Measurements from ENCODE around the gene GRIN1.
A peak's percentile ranks its signal among the peaks of the same experiment; 100 is the strongest.

The GRIN1 gene

DNA sequence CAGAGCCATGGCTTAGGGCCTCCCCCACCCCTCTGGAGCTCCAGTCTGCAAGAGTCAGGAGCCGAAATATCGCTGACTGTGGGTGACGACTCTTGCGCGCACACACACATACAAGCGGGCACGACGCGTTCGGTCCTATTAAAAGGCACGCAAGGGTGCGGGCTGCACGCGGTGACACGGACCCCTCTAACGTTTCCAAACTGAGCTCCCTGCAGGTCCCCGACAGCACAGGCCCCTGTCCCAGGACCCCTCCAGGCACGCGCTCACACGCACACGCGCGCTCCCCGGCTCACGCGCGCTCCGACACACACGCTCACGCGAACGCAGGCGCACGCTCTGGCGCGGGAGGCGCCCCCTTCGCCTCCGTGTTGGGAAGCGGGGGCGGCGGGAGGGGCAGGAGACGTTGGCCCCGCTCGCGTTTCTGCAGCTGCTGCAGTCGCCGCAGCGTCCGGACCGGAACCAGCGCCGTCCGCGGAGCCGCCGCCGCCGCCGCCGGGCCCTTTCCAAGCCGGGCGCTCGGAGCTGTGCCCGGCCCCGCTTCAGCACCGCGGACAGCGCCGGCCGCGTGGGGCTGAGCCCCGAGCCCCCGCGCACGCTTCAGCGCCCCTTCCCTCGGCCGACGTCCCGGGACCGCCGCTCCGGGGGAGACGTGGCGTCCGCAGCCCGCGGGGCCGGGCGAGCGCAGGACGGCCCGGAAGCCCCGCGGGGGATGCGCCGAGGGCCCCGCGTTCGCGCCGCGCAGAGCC is at the start of gene GRIN1:
TSS of gene GRIN1 (plus strand) at position 433 of the 746 bp plus-strand sequence. CDS start 333 bp downstream, outside the sequence.
- DNase-seq (ENCODE audit: low read depth, low spot score) = no peak

DNA sequence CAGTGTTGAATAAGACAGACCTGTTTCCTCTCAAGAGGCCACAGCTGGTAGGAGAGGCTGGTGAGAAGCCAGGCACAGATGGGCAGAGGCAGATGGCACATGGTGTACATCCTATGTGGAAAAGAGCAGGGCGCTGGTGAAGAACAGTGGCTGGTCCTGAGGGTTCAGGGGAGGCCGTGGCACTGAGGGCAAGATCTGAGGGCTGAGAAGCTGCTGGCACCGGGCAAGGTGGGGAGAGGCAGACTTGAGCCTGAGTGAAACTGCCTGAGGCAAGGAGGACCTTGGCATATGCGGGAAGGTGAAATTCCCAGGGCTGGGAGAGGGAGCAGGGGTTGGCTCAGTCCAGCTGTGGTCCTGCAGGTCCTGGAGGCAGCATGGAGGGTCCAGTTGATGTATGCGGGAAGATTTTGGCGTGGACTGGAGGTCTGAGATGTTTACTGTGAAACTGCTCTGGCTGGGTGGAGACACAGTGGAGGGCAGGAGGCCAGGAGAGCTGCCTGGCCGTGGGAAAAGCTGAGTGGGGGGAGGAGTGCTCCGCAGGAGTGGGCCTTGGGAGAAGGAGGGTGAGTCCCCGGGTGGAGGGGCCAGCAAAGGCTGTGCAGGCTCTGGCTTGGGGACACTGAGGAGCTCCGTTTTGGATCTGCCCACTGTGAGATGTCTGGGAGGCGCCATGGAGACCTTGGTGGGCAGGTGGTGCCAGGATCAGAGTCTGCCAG is 49.6 kb upstream of the GRIN1 start:
- no peak for DNase-seq (ENCODE audit: low read depth, low spot score)

DNA sequence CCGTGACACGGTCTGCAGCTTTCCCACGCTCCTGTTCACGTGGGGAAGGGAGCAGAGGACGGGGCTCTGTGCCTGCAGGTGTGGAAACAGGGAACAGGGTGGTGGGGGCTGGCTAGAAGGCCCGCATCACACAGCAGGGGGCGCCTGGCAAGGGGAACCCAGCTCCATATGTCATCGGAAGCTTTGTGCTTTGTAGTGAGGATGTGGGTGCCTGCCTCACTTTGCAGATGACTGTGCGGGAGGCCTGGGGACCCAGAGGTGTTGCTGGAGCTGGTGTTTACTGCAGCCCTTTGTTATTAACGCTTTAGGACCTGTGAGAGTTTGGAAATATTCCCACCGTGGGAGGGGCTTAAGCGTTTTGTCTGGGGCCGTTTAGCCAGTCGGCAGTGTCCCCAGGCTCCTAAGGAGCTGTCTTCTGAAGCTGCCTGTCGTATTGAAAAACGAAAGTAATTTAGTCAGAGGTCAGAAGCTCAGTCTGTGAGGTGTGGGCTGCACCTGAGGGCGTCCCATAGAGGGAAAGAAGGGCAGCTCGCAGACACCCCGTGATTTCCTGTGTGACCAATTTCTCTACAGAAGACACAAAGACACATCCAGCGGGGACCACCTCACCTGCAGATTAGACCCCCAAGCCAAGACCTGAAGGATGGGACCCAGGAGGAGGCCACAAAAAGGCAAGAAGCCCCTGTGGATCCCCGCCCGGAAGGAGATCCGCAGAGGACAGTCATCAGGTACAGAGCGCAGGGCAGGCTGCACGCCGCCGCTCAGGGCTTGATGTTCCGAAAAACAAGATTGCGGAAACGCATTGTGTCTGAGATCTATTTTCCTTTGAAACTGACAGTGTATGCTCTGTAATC is 43.1 kb upstream of the GRIN1 start:
- DNase-seq (ENCODE audit: low read depth, low spot score) = peak; percentile 78

DNA sequence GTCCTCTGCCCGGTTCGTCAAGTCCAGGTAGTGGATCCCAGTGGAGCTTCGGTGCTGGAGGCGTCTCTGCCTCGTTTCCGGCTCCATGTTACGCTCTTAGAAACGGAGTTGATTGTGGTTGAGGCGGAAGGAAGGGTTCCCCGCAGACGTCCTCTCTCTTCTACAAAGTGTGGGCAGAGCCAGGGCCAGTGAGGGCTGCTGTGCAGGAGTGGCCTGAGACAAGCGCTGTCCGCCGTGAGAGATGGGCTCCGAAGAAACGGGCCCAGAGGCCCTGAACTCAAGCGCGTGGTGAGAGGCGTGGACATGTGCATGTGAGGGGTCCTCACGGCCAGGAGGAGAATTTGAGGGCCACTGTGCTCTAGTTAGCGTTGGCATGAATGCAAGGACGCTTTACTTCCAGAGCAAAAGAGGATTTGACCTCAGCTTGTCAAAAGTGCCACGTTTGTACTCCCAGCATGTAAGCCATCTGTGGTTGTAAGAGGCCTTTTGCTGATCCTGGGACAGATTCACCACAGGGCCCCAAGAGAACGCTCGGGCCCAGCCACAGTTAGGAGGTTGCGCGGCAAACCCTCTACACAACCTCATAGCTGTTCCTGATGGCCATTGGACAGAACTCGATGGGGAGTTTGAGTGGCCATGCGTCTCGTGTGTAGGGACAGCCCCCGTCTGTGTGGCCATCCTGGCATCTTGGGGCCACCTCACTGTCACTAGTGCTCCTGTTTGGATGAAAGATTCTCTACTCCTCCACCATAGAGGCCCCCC is 42.0 kb upstream of the GRIN1 start:
- no peak for DNase-seq (ENCODE audit: low read depth, low spot score)

DNA sequence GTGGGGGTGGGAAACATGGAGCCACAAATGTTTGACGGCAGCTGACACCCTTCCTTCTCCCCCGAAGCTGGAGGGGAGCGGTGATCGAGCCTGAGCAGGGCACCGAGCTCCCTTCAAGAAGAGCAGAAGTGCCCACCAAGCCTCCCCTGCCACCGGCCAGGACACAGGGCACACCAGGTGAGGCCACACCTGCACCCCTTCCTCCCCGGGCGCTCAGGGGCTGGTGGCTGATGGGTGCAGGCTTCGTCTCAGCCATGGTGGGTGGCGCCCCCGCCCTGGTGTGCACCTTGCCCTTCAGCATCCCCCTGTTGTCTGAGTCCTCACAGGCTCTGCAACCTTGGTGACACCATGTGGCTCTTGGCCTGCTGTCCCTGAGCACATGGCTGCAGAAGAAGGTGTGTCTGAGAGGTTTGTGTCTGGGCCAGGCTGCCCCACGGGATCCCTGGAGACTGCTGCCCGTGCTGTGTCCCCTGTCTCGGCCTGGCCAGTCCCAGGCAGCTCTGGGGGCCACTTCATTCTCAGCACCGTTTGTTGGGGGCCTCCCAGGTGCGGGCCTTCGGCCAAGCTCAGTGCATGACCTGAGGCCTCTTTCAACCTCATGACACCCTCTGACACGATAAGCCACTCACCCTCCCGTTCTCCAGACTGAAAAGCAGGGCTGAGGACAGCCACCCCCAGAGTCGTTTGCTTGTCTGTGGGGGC is 41.0 kb upstream of the GRIN1 start:
- DNase-seq (ENCODE audit: low read depth, low spot score) = no peak

DNA sequence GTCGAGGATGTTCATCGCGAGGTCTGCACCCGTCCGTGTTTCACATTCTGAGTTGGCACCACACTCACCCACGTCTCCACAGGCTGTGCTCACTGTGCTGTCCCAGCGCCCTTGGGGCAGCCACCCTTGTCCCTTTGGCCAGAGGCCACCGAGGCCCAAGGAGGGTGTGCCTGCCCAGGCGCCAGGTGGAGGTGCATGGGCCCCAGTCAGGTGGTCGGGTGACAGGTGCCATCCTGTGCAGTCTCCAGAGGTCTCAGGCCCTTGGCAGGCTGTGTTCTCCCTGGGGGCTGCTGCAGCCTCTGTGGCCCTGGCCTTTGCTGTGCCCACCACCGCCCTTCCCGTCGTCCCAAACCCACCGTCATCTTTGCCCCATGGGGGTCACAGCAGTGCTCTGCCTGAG is 39.7 kb upstream of the GRIN1 start:
- no peak for DNase-seq (ENCODE audit: low read depth, low spot score)

DNA sequence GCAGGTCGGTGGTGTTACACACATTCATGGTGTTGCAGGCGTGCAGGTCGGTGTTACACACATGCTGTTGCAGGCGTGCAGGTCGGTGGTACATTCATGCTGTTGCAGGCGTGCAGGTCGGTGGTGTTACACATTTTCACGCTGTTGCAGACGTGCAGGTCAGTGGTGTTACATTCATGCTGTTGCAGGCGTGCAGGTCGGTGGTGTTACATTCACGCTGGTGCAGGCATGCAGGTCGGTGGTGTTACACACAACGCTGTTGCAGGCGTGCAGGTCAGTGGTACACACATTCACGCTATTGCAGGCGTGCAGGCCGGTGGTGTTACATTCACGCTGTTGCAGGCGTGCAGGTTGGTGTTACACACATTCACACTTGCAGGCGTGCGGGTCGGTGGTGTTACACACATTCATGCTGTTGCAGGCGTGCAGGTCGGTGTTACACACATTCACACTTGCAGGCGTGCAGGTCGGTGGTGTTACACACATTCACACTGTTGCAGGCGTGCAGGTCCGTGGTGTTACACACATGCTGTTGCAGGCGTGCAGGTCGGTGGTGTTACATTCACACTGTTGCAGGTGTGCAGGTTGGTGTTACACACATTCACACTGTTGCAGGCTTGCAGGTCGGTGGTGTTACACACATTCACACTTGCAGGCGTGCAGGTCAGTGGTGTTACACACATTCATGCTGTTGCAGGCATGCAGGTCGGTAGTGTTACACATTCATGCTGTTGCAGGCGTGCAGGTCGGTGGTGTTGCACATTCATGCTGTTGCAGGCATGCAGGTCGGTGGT is 35.6 kb upstream of the GRIN1 start:
- no peak for DNase-seq (ENCODE audit: low read depth, low spot score)

DNA sequence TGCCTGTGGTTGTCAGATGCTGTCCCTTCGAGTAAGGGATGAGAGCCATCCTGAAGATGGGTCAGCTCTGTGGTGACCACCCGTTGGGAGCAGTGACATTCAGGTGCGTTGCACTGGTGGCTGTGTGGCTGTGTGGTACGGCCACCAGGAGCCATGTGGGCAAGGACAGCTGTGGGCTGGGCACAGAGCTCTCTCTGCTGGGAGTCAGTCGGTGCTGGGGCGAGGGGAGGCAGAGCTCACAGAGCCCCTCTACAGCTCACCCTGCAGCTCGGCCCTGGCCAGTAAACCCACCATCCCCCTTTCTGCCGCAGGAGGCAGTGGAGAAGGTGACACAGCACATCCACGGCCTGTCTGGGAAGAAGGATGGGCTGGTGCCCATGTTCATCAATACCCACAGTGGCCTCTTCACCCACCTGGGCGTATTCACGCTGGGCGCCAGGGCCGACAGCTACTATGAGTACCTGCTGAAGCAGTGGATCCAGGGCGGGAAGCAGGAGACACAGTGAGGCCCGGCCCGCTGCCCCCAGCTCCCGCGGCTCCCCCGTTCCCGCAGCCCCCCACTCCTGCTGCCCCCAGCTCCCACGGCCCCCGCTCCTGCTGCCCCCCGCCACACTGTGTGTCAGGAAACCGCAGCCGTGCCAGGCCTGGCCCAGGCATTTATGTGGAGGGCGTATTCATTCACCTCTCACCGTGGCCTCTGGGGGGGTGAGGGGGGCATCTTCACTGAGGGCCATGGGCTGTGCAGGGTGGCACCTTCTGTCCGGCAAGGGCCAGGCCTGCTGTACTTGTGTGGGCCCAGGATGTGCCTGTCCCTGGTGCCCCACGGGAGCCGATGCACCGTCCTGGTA is 32.9 kb upstream of the GRIN1 start:
- DNase-seq (ENCODE audit: low read depth, low spot score) = no peak

DNA sequence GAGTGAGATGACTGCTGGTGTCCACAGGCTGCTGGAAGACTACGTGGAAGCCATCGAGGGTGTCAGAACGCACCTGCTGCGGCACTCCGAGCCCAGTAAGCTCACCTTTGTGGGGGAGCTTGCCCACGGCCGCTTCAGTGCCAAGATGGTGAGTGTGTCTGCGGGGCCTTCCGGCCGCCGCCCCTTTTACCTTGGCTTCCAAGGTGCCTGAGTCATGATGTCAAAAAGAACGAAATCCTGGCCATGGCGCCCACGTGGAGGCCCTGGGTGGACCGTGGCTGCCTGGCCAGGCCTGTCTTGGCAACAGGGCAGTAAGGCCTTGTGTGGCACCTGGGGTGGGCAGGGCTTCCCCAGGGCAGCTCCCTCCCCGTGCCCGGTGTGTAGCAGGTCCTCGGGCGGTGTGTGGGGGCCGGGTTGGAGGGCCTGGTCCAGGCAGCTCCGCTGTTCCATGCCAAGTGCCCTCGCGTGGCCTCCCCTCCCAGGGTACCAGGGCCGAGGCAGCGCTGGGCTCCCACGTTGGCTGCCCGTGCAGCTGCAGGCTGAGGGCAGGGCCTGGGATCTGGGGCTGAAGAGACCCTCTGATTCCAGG is 32.2 kb upstream of the GRIN1 start:
- no peak for DNase-seq (ENCODE audit: low read depth, low spot score)

DNA sequence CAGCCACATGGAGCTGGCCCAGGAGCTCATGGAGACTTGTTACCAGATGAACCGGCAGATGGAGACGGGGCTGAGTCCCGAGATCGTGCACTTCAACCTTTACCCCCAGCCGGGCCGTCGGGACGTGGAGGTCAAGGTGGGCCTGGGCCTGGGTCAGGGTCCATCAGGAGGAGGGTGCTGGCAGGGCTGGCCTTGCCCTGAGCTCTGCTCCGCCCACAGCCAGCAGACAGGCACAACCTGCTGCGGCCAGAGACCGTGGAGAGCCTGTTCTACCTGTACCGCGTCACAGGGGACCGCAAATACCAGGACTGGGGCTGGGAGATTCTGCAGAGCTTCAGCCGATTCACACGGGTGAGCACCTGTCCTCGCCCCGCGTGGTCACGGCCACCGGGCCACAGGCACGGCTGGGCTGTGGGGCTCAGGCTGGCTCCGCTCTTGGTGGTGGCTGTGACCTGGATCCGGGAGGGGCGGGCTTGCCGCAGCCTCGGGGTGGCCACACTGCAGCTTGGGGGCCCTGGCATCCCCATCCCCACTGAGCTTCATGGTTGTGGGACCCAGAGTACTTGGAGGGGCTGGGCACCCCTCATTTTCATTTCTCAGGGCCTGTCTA is 31.5 kb upstream of the GRIN1 start:
- no peak for DNase-seq (ENCODE audit: low read depth, low spot score)

DNA sequence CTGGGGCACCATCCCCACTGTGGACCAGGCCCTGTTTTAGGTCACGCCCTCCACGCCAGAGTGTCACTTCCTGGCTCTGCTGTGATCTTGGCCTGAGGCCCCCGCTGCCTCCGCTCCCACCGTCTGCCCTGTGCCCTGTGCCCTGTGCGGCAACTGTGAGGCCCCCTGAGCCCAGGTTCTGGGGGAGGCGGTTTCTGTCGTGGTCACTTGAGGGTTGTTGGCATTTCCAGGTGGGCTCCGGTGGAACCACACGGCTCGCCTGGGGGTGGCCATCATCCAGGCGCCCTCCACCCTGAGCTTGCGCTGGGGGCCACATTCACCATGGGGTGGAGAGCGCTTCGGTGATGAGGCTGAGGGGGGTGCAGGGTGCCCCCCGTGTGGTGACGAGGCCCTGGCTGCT is 31.0 kb upstream of the GRIN1 start:
- DNase-seq (ENCODE audit: low read depth, low spot score) = no peak

DNA sequence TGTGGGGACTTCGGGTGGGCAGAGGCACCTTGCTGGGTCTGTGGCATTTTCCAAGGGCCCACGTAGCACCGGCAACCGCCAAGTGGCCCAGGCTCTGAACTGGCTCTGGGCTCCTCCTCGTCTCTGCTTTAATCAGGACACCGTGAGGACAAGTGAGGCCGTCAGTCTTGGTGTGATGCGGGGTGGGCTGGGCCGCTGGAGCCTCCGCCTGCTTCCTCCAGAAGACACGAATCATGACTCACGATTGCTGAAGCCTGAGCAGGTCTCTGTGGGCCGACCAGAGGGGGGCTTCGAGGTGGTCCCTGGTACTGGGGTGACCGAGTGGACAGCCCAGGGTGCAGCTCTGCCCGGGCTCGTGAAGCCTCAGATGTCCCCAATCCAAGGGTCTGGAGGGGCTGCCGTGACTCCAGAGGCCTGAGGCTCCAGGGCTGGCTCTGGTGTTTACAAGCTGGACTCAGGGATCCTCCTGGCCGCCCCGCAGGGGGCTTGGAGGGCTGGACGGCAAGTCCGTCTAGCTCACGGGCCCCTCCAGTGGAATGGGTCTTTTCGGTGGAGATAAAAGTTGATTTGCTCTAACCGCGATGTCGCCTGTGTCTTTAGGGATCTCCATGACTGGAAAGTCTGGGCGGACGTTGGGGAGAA is 30.2 kb upstream of the GRIN1 start:
- no peak for DNase-seq (ENCODE audit: low read depth, low spot score)

DNA sequence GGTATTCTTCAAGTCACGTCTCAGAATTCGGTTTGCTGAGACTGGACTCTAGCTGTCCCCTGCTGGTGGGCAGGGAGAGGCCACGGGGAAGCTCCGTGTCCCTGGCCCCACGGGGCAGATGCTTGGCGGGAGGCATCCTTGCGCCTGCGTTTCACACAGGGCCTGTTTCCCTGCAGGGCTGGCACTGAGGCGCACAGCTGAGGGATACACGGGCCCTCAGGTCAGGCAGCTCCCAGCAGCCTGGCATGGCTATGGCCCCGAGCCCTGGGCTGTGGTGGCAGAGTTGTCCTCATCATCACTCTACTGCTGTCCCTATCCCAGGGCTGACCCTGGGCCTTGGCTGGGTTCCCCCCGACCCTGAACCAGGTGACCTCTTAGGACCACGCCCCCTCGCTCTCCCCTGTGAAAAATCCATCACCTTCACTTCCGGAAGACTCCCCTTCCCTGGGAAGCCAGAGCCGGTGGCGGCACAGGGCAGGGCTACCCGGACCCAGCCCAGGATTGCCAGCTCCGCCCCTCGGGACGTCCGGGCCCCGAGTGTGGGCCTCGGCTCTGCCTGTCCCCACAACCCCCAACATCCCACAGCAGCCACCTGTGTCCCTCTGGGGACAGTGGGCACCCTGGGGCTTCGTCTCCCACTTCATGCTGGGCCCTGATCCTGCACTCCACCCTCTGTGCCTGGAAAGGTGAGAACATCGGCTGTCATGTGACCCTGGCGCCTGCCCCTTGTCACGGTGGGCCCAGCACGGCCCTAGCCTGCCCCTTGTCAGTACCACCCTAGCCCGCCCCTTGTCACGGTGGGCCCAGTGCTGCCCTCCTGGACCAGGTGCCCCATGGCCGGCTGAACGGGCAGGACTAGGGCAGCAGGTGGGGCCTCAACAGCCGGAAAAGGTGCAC is 29.5 kb upstream of the GRIN1 start:
- DNase-seq (ENCODE audit: low read depth, low spot score) = no peak

DNA sequence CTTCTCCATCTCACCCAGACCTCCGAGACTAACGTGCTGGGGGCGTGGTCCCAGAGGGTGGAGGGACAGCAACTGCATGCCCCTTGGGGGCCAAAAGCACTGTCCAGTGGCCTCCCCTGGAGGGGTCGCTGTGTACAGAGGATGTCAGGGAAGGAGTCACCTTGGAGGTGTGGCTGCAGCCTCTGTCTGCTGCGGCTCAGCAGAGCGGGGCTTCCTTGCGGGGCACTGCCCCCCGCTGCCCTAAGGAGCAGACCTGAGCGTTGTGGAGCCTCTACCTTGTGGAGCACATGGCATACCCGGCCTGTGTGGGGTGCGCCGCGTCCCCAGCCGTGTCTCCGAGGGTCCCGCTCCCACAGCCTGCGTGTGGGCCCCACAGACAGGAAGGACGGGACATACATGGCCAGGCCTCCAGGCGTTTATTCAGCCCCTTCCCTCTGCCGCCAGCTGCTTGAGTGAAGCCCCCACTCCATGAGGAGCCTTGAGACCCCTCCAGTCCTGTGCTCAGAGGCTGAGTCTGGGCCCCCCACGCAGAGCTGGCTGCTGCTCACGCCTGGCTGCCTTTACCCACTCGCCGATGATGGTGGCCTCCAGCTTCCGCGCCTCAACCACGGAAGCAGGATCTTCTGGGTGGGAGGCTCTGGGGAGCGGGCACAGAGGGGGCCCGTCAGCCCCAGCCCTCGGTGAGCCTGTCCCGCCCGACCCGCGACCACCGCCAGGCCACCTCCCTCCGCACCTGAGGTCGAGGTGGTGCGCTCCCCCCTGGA is 28.6 kb upstream of the GRIN1 start:
- DNase-seq (ENCODE audit: low read depth, low spot score) = no peak

DNA sequence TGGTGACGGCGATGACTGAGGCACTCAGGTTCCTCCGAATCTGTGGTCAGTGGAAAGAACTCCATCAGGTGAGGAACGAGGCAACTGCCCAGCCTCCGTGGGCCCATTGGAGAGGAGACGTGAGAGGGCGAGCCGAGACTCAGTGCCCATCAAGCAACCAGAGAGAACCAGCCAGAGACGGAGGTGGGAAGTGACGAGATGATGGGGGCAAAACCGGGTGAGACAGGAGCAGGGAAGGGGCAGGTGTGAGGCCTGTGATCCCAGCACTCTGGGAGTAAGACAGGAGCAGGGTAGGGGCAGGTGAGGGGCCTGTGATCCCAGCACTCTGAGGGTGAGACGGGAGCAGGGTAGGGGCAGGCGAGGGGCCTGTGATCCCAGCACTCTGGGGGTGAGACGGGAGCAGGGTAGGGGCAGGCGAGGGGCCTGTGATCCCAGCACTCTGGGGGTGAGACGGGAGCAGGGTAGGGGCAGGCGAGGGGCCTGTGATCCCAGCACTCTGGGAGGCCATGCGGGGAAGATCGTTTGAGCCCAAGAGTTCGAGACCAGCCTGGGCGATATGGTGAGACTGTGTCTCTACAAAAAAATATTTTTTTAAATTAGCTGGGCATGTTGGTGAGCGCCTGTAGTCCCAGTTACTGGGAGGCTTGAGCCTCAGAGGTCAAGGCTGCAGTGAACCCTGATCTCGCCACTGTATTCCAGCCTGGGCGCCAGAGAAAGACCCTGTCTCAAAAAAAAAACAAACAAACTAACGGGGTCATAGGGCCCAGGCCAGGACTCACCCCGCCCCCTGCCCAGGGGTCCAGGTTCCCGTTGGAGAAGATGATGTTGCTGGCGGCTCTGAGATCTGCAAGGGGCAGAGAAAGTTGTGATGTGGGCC is 27.8 kb upstream of the GRIN1 start:
- no peak for DNase-seq (ENCODE audit: low read depth, low spot score)

All from activated CD4-positive, CD25-positive, alpha-beta regulatory T cell treated with anti-CD3 and anti-CD28 coated beads, Interleukin-2, amount 50 U/mL, for 16 hours (primary cell).